Neural progenitor cell (in vitro differentiated cells): ENCODE data around the gene KRT7. TPM values are rescaled to one million over a fixed set of nuclear protein-coding genes. Genes with fewer than 3 reads are reported as not detected.
"Not testable (repeated sequence)": the region's sequence is repeated elsewhere in the genome, so short reads cannot be mapped to it uniquely, and the experiment has no call there.

Experiments used
- DNase-seq: peaks from one replicate; pipeline ENCODE4 v3.0.0-alpha.2; 2016; ENCODE audit warnings: low spot score
- H2AFZ ChIP-seq: fragments of 200-600 bp; sonication (generic); replicated peaks from 2 replicates; pipeline ENCODE4 v1.6.1; 2016; ENCODE audit warnings: antibody characterized with exemption
- H3F3A ChIP-seq: fragments of 200-600 bp; sonication (generic); 2 replicates; pipeline ENCODE4 v1.6.1; 2016; ENCODE audit warnings: antibody characterized with exemption, low read depth
- H3K27ac ChIP-seq: fragments of 200-600 bp; sonication (generic); 2 replicates; pipeline ENCODE4 v1.5.1; 2016; ENCODE audit warnings: mild to moderate bottlenecking
- H3K27me3 ChIP-seq: fragments of 200-600 bp; sonication (generic); 2 replicates; pipeline ENCODE4 v1.6.1; 2016; ENCODE audit warnings: mild to moderate bottlenecking, moderate library complexity
- H3K36me3 ChIP-seq: fragments of 200-600 bp; sonication (generic); 2 replicates; pipeline ENCODE4 v1.5.1; 2016
- H3K4me1 ChIP-seq: fragments of 200-600 bp; sonication (generic); 2 replicates; pipeline ENCODE4 v1.6.1; 2016; ENCODE audit warnings: mixed run types
- H3K4me2 ChIP-seq: fragments of 200-600 bp; sonication (generic); 2 replicates; pipeline ENCODE4 v1.6.1; 2016
- H3K4me3 ChIP-seq: fragments of 200-600 bp; sonication (generic); 2 replicates; pipeline ENCODE4 v1.5.1; 2016
- H3K79me2 ChIP-seq: fragments of 200-600 bp; sonication (generic); 2 replicates; pipeline ENCODE4 v1.6.1; 2016; ENCODE audit warnings: low read depth
- H3K9ac ChIP-seq: fragments of 200-600 bp; sonication (generic); 2 replicates; pipeline ENCODE4 v1.6.1; 2016
- H3K9me3 ChIP-seq: fragments of 200-600 bp; sonication (generic); 2 replicates; pipeline ENCODE4 v1.5.1; 2016; ENCODE audit warnings: low read depth
- H4K20me1 ChIP-seq: fragments of 200-600 bp; sonication (generic); 2 replicates; pipeline ENCODE4 v1.6.1; 2016; ENCODE audit warnings: low read depth
- H3K27ac Mint-ChIP-seq: 3 replicates; pipeline ENCODE4 v1.8.0; 2021; ENCODE audit warnings: mixed read lengths
- H3K27me3 Mint-ChIP-seq: 2 replicates; pipeline ENCODE4 v1.8.0; 2022; ENCODE audit warnings: low read depth, mild to moderate bottlenecking, inconsistent platforms, moderate library complexity, mixed read lengths; ENCODE audit not compliant: insufficient read depth
- H3K36me3 Mint-ChIP-seq: 3 replicates; pipeline ENCODE4 v1.8.0; 2021; ENCODE audit warnings: mixed read lengths
- H3K4me1 Mint-ChIP-seq: 3 replicates; pipeline ENCODE4 v1.8.0; 2021; ENCODE audit warnings: mixed read lengths
- H3K4me3 Mint-ChIP-seq: 3 replicates; pipeline ENCODE4 v1.8.0; 2021; ENCODE audit warnings: mild to moderate bottlenecking, moderate library complexity, mixed read lengths
- H3K9me3 Mint-ChIP-seq: 3 replicates; pipeline ENCODE4 v1.8.0; 2020; ENCODE audit warnings: mixed read lengths
- CTCF ChIP-seq: fragments of 200-600 bp; sonication (generic); IDR thresholded peaks from 2 replicates; pipeline ENCODE4 v1.5.1; 2017; ENCODE audit warnings: antibody characterized with exemption, mild to moderate bottlenecking
- EZH2 ChIP-seq: fragments of 200-600 bp; sonication (generic); IDR thresholded peaks from 2 replicates; pipeline ENCODE4 v1.6.1; 2017; ENCODE audit warnings: antibody characterized with exemption, mild to moderate bottlenecking, moderate library complexity
- EZH2phosphoT487 ChIP-seq: fragments of 200-600 bp; sonication (generic); IDR thresholded peaks from 2 replicates; pipeline ENCODE4 v1.6.1; 2017; ENCODE audit warnings: antibody characterized with exemption
- total RNA-seq: library from RNA; depleted of rRNA; stranded (reverse); fragments of >200 nt; gene quantifications from 2 replicates; pipeline ENCODE4 v1.2.3, GENCODE V29; 2015; ENCODE audit warnings: low replicate concordance

The KRT7 gene
- total RNA-seq, 1 donor from 2014 or later = not detected

DNA sequence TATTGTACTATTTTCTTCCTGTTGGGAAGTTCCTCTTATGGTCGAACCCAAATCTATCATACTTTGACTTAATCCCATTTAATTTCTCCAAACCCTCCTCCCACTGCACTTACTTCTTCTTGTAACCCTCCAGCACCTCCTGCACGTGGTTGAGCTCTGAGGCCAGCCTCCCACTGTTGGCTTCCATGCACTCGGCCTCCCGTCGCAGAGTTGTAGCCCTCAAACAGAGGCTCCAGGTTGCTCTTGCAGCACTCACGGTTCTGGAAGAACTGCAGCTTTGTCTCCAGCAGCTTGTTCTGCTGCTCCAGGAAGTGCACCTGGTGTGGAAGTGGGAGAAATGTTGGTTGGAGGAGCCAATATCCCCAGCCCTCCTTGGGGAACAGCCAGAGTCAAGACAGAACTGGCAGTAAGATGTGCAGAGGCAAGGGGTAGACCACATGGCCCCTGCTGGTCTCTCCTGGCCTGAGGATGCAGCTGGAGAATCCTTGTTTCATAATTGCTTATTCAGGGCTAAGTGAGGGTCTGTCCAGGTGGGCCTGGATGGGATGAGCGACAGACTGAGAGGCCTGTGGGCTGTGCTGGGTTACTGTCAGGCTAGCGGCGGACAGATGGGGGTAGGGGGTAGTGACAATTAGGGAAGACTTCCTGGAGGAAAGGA, 23.0 kb downstream of the KRT7 start:
- no peak overlapping the region for H3K4me3 Mint-ChIP-seq
- no peaks in the 10 kb centered on the region for H3K79me2 ChIP-seq

GRCh38 chr12:52256584-52256935, 23.5 kb downstream of the KRT7 start:
- H3K9ac ChIP-seq = no peak overlapping the region
- H3K27me3 ChIP-seq = peaks cover 82% of the 10 kb centered on the region

More for the DNA sequence above, 23.0 kb downstream of the KRT7 start:
- H3K27me3 Mint-ChIP-seq = peaks cover 34% of the 10 kb centered on the region
- no peak overlapping the region for H3K9ac ChIP-seq
- H3K4me2 ChIP-seq = no peak overlapping the region
- no peak for DNase-seq
- no peaks in the 10 kb centered on the region for H3K4me1 ChIP-seq
- H3K9me3 Mint-ChIP-seq = peaks cover 9% of the 10 kb centered on the region
- H3K36me3 ChIP-seq = no peaks in the 10 kb centered on the region
- TF ChIP-seq EZH2phosphoT487 (no peak), CTCF (no peak), EZH2 (no peak)
- no peak overlapping the region for H2AFZ ChIP-seq
- H3K27ac Mint-ChIP-seq = peak overlapping the region; percentile 48
- no peak overlapping the region for H3K4me3 ChIP-seq
- H3F3A ChIP-seq = no peaks in the 10 kb centered on the region
- H3K9me3 ChIP-seq = no peaks in the 10 kb centered on the region
- H3K36me3 Mint-ChIP-seq = no peaks in the 10 kb centered on the region
- peaks cover 87% of the 10 kb centered on the region for H3K27me3 ChIP-seq
- no peaks in the 10 kb centered on the region for H4K20me1 ChIP-seq
- H3K4me1 Mint-ChIP-seq = peaks cover 39% of the 10 kb centered on the region
- no peak overlapping the region for H3K27ac ChIP-seq

DNA sequence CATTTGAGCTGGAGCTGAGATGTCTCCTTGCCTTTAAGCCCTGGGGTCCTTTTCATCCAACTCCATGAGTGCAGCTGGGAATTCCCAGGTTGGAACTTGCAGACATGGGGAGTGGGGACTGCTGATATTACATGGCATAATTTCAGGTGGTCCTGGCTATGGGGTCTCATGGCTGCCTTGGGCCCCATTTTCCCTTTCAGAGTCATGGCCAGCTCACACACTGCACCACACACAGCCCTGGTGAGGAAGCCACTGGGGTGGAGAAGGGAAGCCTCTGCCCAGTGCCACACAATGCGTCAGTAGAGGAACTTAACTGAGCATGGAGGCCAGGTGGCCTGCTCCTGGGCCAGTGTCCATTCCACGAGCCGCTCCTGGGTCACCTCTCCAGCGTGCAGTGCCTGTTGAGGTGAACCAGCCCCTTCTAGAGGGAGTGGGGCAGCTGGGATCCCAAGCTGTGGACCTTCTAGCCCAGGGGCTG, 24.1 kb downstream of the KRT7 start:
- Mint-ChIP-seq H3K27ac (no peak overlapping the region), H3K36me3 (no peaks in the 10 kb centered on the region), H3K4me3 (no peak overlapping the region), H3K9me3 (peaks cover 9% of the 10 kb centered on the region), H3K4me1 (peaks cover 39% of the 10 kb centered on the region), H3K27me3 (peaks cover 31% of the 10 kb centered on the region)
- Histone ChIP-seq H3K4me1 (no peaks in the 10 kb centered on the region), H3K27me3 (peaks cover 77% of the 10 kb centered on the region), H4K20me1 (no peaks in the 10 kb centered on the region), H3K27ac (no peak overlapping the region), H2AFZ (no peak overlapping the region), H3F3A (no peaks in the 10 kb centered on the region), H3K36me3 (no peaks in the 10 kb centered on the region), H3K4me2 (no peak overlapping the region), H3K4me3 (no peak overlapping the region), H3K79me2 (no peaks in the 10 kb centered on the region), H3K9ac (no peak overlapping the region), H3K9me3 (no peaks in the 10 kb centered on the region)
- DNase-seq = no peak
- no peak for TF ChIP-seq EZH2
- no peak for TF ChIP-seq CTCF
- TF ChIP-seq EZH2phosphoT487 = no peak

More at GRCh38 chr12:52256584-52256935, 23.5 kb downstream of the KRT7 start:
- H3K27ac ChIP-seq = no peak overlapping the region
- Mint-ChIP-seq H3K27ac (peak overlapping the region; percentile 48), H3K27me3 (peaks cover 33% of the 10 kb centered on the region), H3K36me3 (no peaks in the 10 kb centered on the region), H3K4me3 (no peak overlapping the region), H3K9me3 (peaks cover 9% of the 10 kb centered on the region), H3K4me1 (peaks cover 40% of the 10 kb centered on the region)
- no peak overlapping the region for H3K4me3 ChIP-seq
- TF ChIP-seq CTCF (no peak), EZH2 (no peak), EZH2phosphoT487 (no peak)
- no peaks in the 10 kb centered on the region for H3K79me2 ChIP-seq
- H3K4me2 ChIP-seq = no peak overlapping the region
- H3K36me3 ChIP-seq = no peaks in the 10 kb centered on the region
- no peaks in the 10 kb centered on the region for H3K9me3 ChIP-seq
- no peaks in the 10 kb centered on the region for H3K4me1 ChIP-seq
- H3F3A ChIP-seq = no peaks in the 10 kb centered on the region
- H2AFZ ChIP-seq = no peak overlapping the region
- no peaks in the 10 kb centered on the region for H4K20me1 ChIP-seq
- no peak for DNase-seq

DNA sequence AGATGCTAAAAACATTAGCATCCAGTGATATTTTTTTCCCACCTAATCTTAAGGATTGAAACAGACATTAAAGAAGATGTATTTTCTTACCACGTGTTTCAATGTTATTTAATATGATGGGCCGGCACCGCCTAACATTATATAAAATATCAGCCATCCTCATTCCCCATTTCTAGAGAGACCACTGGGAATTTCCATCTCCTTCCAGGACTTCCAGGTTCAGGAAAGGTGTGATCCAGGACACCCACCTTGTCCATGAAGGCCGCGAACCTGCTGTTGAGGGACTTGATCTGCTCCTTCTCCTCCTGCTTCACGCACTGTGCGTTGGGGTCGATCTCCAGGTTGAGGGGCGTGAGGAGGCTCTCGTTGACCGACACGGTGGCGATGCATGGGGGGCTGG, 24.9 kb downstream of the KRT7 start:
- H3K27me3 Mint-ChIP-seq = peaks cover 31% of the 10 kb centered on the region
- Histone ChIP-seq H3K27me3 (peaks cover 73% of the 10 kb centered on the region), H3K4me2 (peak overlapping the region; percentile 68), H3K4me3 (peak overlapping the region; percentile 16)
- not testable (repeated sequence) for H3K79me2 ChIP-seq, H3K9me3 ChIP-seq, H3K36me3 ChIP-seq, H3K4me3 Mint-ChIP-seq, H3K36me3 Mint-ChIP-seq, H3K27ac ChIP-seq, H3K9ac ChIP-seq, H2AFZ ChIP-seq, H3F3A ChIP-seq, H3K9me3 Mint-ChIP-seq, H3K4me1 ChIP-seq, H3K27ac Mint-ChIP-seq, H4K20me1 ChIP-seq, DNase-seq
- H3K4me1 Mint-ChIP-seq = peaks cover 31% of the 10 kb centered on the region
